Kidney epithelial cell (primary cell): ENCODE results near the gene STON2. TPM values are rescaled to one million over a fixed set of nuclear protein-coding genes. Genes with fewer than 3 reads are reported as not detected.

Source experiments
- DNase-seq: peaks from one replicate; pipeline ENCODE4 v3.0.0-alpha.2; 2010; ENCODE audit warnings: low read depth
- H3K27me3 ChIP-seq: 2 replicates; pipeline ENCODE4 v1.6.0; 2011; ENCODE audit warnings: low read length; ENCODE audit not compliant: control insufficient read depth, insufficient read depth
- H3K36me3 ChIP-seq: 2 replicates; pipeline ENCODE4 v1.5.1; 2011; ENCODE audit warnings: low read length; ENCODE audit not compliant: control insufficient read depth, insufficient read depth
- H3K4me3 ChIP-seq: 2 replicates; pipeline ENCODE4 v1.5.1; 2011; ENCODE audit warnings: low read depth, mild to moderate bottlenecking, control low read depth, low read length
- total RNA-seq: library from RNA; depleted of rRNA; stranded (reverse); fragments of >200 nt; gene quantifications from 2 replicates; pipeline ENCODE4 v1.2.3, GENCODE V29; 2015
- TF ChIP-seq, protein P1 (sequence below): IDR thresholded peaks from 2 replicates; pipeline ENCODE4 v1.5.1; 2011; ENCODE audit warnings: mild to moderate bottlenecking, moderate library complexity, low read length, control low read depth, inconsistent platforms; ENCODE audit not compliant: insufficient read depth, poor library complexity, severe bottlenecking

The STON2 gene
- total RNA-seq, 1 donor from 2014 or later: 17.9 TPM

DNA sequence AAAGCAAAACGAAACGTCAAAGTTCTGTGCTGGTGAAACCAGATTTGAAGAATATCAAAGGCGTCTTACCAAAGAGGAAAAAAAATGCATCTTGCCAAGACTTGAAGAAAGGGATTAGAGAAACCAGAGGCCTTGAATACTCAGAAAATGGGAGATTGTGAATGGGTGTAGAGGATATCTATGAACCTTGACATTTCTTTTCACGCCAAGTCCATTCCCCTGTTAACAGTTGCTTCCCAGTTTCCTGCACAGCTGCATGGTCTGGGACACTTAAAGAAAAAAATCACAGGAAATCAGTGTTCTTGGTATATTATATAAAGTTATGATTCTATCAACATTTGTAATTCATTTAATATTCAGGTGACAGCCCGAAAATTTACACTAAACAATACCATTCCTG, 178.0 kb downstream of the STON2 start:
- Histone ChIP-seq H3K27me3 (no peaks in the 10 kb centered on the region), H3K4me3 (no peak overlapping the region), H3K36me3 (no peaks in the 10 kb centered on the region)
- TF ChIP-seq, protein P1, sequence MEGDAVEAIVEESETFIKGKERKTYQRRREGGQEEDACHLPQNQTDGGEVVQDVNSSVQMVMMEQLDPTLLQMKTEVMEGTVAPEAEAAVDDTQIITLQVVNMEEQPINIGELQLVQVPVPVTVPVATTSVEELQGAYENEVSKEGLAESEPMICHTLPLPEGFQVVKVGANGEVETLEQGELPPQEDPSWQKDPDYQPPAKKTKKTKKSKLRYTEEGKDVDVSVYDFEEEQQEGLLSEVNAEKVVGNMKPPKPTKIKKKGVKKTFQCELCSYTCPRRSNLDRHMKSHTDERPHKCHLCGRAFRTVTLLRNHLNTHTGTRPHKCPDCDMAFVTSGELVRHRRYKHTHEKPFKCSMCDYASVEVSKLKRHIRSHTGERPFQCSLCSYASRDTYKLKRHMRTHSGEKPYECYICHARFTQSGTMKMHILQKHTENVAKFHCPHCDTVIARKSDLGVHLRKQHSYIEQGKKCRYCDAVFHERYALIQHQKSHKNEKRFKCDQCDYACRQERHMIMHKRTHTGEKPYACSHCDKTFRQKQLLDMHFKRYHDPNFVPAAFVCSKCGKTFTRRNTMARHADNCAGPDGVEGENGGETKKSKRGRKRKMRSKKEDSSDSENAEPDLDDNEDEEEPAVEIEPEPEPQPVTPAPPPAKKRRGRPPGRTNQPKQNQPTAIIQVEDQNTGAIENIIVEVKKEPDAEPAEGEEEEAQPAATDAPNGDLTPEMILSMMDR: no peak
- no peak for DNase-seq

DNA sequence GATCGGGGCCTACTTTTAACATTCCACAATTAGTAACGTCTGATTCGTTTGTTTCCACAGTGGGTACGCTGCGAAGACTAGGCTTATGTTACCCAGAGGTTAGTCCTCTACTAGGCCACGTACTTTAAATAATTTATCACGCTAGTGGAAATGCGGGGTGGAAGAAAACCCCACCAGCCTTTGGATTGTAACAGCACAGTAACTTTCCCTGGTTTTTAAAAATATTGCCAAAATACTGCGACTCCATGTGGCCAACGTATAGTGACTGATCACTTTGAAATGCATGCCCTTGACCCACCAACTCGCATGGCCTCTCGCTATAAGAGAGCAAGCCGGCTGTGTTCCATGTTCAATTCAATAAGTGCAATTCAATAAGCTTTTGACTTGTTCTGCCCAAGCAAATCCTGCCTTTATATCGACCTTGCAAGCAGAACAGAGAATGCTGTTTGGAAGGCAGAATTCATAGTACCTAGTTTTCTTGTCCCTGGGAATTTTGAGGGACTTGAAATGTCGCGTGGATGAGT, 178.5 kb downstream of the STON2 start:
- TF ChIP-seq, protein P1: no peak
- Histone ChIP-seq H3K4me3 (peak overlapping the region; percentile 49), H3K36me3 (no peaks in the 10 kb centered on the region), H3K27me3 (no peaks in the 10 kb centered on the region)
- DNase-seq: no peak

DNA sequence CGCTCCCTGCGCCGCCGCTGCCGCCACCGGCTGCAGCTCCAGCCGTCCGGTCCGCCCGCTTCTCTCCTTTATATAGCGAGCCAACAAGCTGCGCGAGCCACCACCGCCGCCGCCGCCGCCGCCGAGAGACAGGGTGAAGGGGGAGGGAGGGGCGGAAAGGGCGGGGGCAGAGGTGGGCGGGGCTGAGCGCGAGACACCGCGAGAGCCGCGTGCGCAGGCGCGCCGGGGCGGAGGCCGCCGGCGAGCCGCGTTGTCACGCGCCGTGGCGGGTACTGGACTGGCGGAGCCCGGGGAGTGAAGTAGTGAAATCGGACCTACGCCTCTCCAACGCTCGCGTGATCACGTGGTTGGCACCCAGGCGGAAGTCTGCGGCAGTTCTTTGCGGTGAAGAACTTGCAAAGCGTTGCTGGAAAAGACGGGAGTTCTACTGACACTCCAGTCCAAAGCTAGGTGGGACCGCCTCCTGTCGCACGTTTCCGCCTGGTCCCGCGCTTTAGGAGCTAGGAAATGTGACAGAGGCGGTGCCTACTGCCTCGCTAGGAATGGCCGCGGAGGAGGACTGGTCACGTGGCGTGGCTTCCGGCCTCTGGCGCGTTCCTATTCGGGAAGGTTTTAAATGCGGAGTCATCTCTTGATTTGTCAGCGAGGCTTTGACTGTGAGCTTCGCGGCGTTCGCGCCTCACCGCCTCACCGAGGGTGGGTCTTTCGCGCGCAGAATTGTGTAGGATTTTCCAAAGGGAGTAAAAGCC, 179.1 kb downstream of the STON2 start, which contains the start of gene GTF2A1:
TSS of gene GTF2A1 (minus strand) at position 130 of the 749 bp plus-strand sequence. CDS start 441 bp downstream, outside the sequence.
- TF ChIP-seq, protein P1: no peak
- no peaks in the 10 kb centered on the region for H3K27me3 ChIP-seq
- DNase-seq: peak; percentile 77
- peak within 1 kb of the TSS; percentile 87 for H3K4me3 ChIP-seq
- no peaks in the 10 kb centered on the region for H3K36me3 ChIP-seq

DNA sequence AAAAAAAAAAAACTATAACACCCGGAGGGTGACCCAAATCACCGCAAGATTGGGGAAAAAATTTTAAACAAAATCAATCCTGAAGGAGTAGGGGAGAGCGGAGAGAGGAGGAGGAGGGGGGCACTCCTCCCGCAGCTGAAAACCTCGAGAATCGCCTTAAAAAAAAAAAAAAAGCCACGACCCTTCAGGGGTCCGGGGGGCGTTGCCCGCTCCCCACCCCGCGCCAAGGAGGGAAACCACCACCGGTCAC, 179.6 kb downstream of the STON2 start:
- Histone ChIP-seq H3K36me3 (no peaks in the 10 kb centered on the region), H3K4me3 (peak overlapping the region; percentile 87), H3K27me3 (no peaks in the 10 kb centered on the region)
- TF ChIP-seq, protein P1: no peak
- no peak for DNase-seq

DNA sequence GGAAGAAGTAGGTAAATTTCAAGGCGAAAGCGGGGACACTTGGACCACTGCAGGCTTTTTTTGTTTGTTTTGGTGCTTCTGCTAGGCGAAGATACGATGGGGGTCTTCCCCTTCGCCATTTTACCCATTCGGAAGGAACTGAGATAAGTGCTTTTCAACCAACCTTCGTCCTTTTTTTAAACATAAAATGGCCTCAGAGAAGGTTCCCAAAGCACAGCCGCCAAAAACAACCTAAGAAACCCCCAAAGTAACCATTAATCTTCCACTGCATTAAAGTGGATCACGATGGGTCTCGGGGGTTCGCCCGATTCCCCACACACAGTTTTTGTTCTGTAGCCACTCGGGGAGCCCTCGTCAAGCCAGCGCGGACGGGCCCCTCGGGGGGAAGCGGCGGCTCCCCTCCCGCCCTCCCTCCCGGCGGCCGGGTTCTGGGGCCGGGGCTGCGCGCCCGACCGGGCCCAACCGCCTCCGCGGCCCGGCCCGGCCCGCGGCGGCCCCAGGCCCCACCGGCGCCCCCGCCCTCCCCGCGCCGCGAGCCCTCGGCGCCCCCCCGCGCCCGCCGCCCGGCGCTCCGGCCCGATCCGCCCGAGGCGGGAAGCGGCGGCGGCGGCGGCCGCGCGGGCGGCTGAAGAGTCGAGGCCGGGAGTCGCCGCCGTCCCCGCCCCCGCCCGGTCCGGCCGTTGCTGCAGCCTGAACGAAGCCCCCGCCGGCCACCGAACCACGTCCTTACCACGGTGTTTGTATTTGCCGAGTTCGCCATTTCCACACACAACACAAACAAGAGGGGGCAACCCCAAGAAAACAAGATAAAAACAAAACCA, 180.2 kb downstream of the STON2 start:
- DNase-seq: no peak
- TF ChIP-seq, protein P1: no peak
- peak overlapping the region; percentile 87 for H3K4me3 ChIP-seq
- H3K27me3 ChIP-seq: no peaks in the 10 kb centered on the region
- H3K36me3 ChIP-seq: no peaks in the 10 kb centered on the region
